Activated naive CD8-positive, alpha-beta T cell (primary cell): ENCODE results near the gene CUEDC1.

Source experiments
- H3K27ac Mint-ChIP-seq: one replicate; pipeline ENCODE4 v1.8.0; 2021; ENCODE audit warnings: mixed read lengths
- H3K27me3 Mint-ChIP-seq: one replicate; pipeline ENCODE4 v1.8.0; 2021; ENCODE audit warnings: mixed read lengths
- H3K36me3 Mint-ChIP-seq: one replicate; pipeline ENCODE4 v1.8.0; 2021; ENCODE audit warnings: mixed read lengths
- H3K4me1 Mint-ChIP-seq: one replicate; pipeline ENCODE4 v1.8.0; 2021; ENCODE audit warnings: low read depth, mixed read lengths
- H3K4me3 Mint-ChIP-seq: one replicate; pipeline ENCODE4 v1.8.0; 2021; ENCODE audit warnings: mild to moderate bottlenecking, mixed read lengths
- H3K9me3 Mint-ChIP-seq: one replicate; pipeline ENCODE4 v1.8.0; 2021; ENCODE audit warnings: low read depth, mixed read lengths

The CUEDC1 gene

DNA sequence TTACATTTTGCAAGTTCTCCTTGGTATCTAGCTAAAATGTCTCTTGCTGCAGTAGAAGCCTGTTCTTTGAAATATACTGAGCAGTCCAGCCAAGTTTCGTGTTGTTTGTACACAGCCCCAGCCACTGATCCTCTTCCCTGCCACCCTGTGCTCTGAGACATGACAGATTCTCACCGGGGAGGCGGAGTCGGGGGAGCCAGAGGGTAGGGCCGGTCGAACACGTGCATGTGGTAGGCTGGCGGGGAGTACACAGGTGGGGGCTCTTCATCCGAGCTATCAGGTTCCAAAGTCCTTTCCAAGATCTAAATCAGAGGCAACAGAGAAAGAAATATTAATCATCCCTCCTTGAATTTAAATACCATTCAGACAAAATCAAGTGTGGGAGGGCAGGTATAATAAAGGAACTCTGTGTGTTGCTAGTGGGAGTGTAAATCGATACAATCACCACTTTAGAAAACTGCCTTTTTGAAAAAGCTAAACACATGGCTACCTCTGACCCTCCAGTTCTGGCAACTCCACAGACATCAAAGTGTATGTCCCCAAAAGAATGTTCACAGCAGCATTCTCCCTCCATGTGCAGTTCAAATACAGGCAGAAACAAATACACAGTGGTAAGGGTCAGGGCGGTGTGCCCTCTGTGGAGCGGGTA is 75.7 kb downstream of the CUEDC1 start:
- Mint-ChIP-seq H3K27ac (no peak overlapping the region), H3K9me3 (no peaks in the 10 kb centered on the region), H3K36me3 (no peaks in the 10 kb centered on the region), H3K27me3 (peaks cover 1% of the 10 kb centered on the region), H3K4me1 (peaks cover 22% of the 10 kb centered on the region), H3K4me3 (no peak overlapping the region)

GRCh38 chr17:57877803-57878377 is 77.3 kb downstream of the CUEDC1 start:
- H3K27ac Mint-ChIP-seq: no peak overlapping the region
- H3K4me3 Mint-ChIP-seq: no peak overlapping the region
- no peaks in the 10 kb centered on the region for H3K9me3 Mint-ChIP-seq
- peaks cover 6% of the 10 kb centered on the region for H3K27me3 Mint-ChIP-seq
- no peaks in the 10 kb centered on the region for H3K36me3 Mint-ChIP-seq
- H3K4me1 Mint-ChIP-seq: peaks cover 32% of the 10 kb centered on the region

GRCh38 chr17:57876866-57877237 is 78.4 kb downstream of the CUEDC1 start:
- H3K36me3 Mint-ChIP-seq: no peaks in the 10 kb centered on the region
- peaks cover 33% of the 10 kb centered on the region for H3K4me1 Mint-ChIP-seq
- no peaks in the 10 kb centered on the region for H3K9me3 Mint-ChIP-seq
- no peak overlapping the region for H3K4me3 Mint-ChIP-seq
- H3K27ac Mint-ChIP-seq: no peak overlapping the region
- H3K27me3 Mint-ChIP-seq: peaks cover 8% of the 10 kb centered on the region

GRCh38 chr17:57876023-57876865 is 79.0 kb downstream of the CUEDC1 start:
- peaks cover 8% of the 10 kb centered on the region for H3K27me3 Mint-ChIP-seq
- no peak overlapping the region for H3K4me3 Mint-ChIP-seq
- H3K27ac Mint-ChIP-seq: no peak overlapping the region
- no peaks in the 10 kb centered on the region for H3K9me3 Mint-ChIP-seq
- H3K36me3 Mint-ChIP-seq: no peaks in the 10 kb centered on the region
- H3K4me1 Mint-ChIP-seq: peaks cover 33% of the 10 kb centered on the region

DNA sequence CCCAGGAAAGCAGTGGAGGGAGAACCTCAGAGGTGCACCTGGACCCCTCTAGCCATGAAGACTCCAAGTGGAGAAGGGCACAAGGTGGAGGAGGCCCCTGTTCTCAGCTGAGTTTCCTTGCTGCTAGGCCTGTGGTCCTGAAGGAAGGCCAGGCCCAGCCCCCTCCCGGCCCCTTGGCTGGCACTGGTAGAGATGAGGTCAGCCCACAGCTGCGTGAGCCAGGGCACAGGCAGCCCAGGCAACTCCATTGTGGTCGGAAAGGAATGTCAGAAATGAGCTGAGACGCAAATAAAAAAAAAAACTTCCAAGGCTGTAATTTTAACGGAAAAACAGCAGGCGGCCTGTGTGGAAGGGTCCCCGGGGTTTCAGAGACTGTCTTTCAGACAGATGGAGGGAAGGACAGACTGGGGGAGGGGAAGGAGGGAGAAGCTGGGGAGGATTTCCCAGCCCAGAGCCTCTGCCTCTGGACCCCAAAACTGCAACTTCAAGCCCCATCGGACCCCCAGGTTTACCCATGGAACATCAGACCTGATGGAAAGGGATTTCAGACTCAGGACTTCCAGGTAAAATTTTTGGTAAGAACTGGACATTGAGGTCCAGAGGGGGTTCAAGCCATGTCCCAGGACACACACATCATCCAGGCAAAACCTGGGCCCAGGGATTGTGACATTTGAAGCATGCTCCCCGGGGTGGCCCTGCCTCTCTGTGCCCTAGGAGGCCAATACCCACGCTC is 79.8 kb downstream of the CUEDC1 start:
- H3K27ac Mint-ChIP-seq: no peak overlapping the region
- peaks cover 8% of the 10 kb centered on the region for H3K27me3 Mint-ChIP-seq
- H3K4me1 Mint-ChIP-seq: peaks cover 30% of the 10 kb centered on the region
- no peak overlapping the region for H3K4me3 Mint-ChIP-seq
- H3K9me3 Mint-ChIP-seq: no peaks in the 10 kb centered on the region
- H3K36me3 Mint-ChIP-seq: no peaks in the 10 kb centered on the region

GRCh38 chr17:57874434-57875289 is 80.5 kb downstream of the CUEDC1 start:
- Mint-ChIP-seq H3K9me3 (no peaks in the 10 kb centered on the region), H3K36me3 (no peaks in the 10 kb centered on the region), H3K27ac (peak overlapping the region; percentile 50), H3K27me3 (peaks cover 8% of the 10 kb centered on the region), H3K4me1 (peaks cover 22% of the 10 kb centered on the region), H3K4me3 (peak overlapping the region; percentile 46)

DNA sequence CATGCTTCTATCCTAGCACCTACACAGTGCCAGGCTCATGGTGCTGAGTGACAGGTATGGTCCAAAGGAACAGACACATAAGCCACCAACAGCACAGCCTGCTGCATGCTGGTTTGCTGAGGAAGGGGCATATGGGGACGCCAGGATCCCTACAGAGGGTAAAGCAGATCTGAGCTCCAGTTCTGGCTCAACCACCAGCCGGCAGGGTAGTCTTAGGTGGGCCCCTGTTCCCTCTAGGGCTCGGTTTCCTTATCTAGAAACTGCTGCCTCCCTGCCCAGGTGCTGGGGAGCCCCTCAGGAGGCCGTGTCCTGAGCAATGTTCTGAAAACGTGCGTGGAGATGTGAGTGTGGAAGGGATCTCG is 81.2 kb downstream of the CUEDC1 start:
- Mint-ChIP-seq H3K27ac (peak overlapping the region; percentile 50), H3K27me3 (peaks cover 8% of the 10 kb centered on the region), H3K36me3 (no peaks in the 10 kb centered on the region), H3K4me3 (peak overlapping the region; percentile 46), H3K4me1 (peaks cover 17% of the 10 kb centered on the region), H3K9me3 (no peaks in the 10 kb centered on the region)

DNA sequence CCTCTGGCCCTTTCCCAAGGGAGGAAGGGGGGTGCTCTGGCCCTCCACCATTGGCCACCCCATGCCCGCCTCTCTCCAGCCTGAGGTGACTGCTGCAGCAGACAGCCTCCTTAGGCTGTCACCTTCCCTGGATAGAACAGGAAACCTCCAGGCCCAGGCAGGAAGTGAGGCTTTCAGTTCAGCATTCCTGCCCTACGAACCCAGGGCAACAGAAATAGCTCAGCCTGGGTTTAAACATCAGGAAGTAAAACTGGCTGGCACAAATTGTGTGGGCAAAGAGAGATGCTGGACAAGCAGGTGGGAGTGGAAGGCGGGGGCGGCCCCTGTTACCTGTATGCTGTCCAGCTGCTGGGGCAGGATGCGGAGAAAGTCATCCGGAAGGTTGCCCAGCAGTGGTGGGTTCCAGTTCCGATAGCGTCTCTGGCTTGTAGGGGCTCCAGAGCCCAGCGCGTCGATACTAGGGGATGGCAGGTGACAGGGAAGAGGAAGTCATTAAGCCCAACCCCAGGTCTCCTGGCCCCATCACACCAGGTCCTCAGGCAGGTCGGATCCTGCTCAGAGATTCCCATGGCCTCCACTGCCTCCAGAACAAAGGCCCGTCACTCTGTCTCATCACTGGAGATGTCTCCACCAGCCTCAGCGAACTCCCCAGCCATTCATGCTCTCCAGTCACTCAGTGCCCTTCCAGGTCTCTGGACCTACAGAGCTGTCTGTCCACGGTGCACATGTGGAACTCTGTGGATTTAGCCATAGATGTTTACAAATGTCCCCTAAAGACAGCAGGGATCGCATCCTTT is 81.8 kb downstream of the CUEDC1 start:
- peaks cover 8% of the 10 kb centered on the region for H3K27me3 Mint-ChIP-seq
- H3K36me3 Mint-ChIP-seq: no peaks in the 10 kb centered on the region
- no peaks in the 10 kb centered on the region for H3K9me3 Mint-ChIP-seq
- H3K27ac Mint-ChIP-seq: no peak overlapping the region
- no peak overlapping the region for H3K4me3 Mint-ChIP-seq
- peaks cover 20% of the 10 kb centered on the region for H3K4me1 Mint-ChIP-seq

DNA sequence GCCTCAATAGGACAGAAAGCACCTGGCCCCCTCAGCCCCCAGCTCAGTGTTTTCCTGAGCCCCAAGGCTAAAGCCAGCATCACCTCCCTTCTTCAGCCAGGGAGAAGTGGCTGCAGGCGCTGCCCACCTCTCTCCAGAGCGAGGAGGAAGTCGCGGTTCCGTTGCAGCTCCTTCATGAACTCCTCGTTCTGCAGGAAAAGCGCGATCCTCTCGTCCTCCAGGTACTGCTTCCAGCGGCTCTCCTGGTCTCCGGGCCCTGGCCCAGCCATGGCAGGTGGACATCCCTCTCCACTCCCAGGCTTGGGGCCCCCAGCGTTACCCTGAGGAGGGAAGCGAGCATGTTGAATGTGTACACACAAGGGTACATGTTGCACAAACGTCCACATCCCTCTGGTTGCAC is 82.7 kb downstream of the CUEDC1 start:
- H3K9me3 Mint-ChIP-seq: no peaks in the 10 kb centered on the region
- no peaks in the 10 kb centered on the region for H3K36me3 Mint-ChIP-seq
- H3K4me1 Mint-ChIP-seq: peaks cover 26% of the 10 kb centered on the region
- H3K4me3 Mint-ChIP-seq: no peak overlapping the region
- H3K27me3 Mint-ChIP-seq: peaks cover 7% of the 10 kb centered on the region
- H3K27ac Mint-ChIP-seq: no peak overlapping the region

GRCh38 chr17:57871863-57872262 is 83.3 kb downstream of the CUEDC1 start:
- Mint-ChIP-seq H3K4me1 (peaks cover 28% of the 10 kb centered on the region), H3K36me3 (no peaks in the 10 kb centered on the region), H3K27me3 (peaks cover 7% of the 10 kb centered on the region), H3K9me3 (no peaks in the 10 kb centered on the region), H3K4me3 (no peak overlapping the region), H3K27ac (no peak overlapping the region)

DNA sequence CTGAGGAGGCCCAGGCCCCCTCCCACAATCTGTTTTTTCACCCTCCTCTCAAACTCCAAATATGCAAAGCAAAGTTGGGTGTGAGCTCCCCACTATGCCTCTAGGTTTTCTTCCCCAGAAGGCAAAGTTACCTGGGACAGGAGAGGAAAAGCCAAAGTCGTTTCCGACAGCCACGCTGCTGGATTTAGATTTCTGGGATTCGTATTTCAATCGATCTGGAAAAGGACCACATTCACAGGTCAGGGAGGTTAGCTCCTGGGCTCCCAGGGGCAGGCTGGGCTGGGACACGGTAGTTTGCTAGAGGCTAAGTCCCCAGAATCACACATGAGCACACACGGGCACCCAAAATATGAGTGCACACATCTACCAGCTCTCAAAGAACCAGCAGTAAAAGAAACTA is 84.1 kb downstream of the CUEDC1 start:
- Mint-ChIP-seq H3K27me3 (peaks cover 7% of the 10 kb centered on the region), H3K36me3 (no peaks in the 10 kb centered on the region), H3K4me3 (no peak overlapping the region), H3K9me3 (no peaks in the 10 kb centered on the region), H3K4me1 (peaks cover 25% of the 10 kb centered on the region), H3K27ac (no peak overlapping the region)

- Mint-ChIP-seq H3K4me1 (peaks cover 22% of the 10 kb centered on the region), H3K9me3 (no peaks in the 10 kb centered on the region), H3K4me3 (no peak overlapping the region), H3K27me3 (peaks cover 7% of the 10 kb centered on the region), H3K27ac (no peak overlapping the region), H3K36me3 (no peaks in the 10 kb centered on the region)
Measured at GRCh38 chr17:57870283-57870635, 85.0 kb downstream of the CUEDC1 start.

DNA sequence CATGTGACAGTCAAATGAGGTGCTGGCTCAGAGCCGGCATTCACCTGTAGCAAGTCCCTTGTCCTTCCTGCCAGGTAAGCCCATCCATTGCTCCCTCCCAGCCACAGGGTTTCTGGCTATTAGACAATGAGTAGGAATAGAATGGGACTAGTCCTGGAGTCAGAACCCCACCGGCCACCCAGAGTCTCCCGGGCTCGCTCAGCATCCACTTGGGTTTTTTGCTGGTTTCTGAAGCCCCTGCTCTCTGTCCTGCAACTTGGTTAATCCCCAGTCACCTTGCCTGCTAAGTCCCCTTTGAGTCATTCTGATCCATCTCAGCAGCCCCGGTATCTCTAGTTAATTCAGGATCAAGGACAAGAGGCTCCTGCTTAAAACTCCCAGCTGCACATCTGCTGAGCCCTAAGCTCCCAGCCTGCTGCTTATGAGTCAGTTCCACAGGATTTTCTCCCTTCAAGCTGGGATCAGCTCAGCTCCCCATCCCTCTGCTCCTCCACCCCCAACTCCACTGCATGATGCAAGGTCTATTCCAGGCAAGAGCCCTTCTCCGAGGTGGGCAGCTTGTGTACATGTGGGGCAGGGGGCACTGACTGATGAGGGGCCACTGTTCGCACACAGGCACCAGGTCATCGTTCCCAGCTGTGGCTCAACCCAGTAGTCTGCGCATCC is 85.5 kb downstream of the CUEDC1 start:
- no peaks in the 10 kb centered on the region for H3K36me3 Mint-ChIP-seq
- H3K9me3 Mint-ChIP-seq: no peaks in the 10 kb centered on the region
- H3K27ac Mint-ChIP-seq: no peak overlapping the region
- peaks cover 7% of the 10 kb centered on the region for H3K27me3 Mint-ChIP-seq
- no peak overlapping the region for H3K4me3 Mint-ChIP-seq
- peaks cover 22% of the 10 kb centered on the region for H3K4me1 Mint-ChIP-seq
